Stimulated activated effector memory CD8-positive, alpha-beta T cell treated with anti-CD3 and anti-CD28 coated beads, Interleukin-12 subunit alpha, Interleukin-12 subunit beta, amount 100 ng/mL, for 72 hours (primary cell): ENCODE data around the gene USP17L17.
A peak's percentile ranks its signal among the peaks of the same experiment; 100 is the strongest.
"Not testable (repeated sequence)": the region's sequence is repeated elsewhere in the genome, so short reads cannot be mapped to it uniquely, and the experiment has no call there.

Experiments used
- ATAC-seq: fragments of 150-1000 bp; cut with Tn5 transposase; 2 replicates; pipeline ENCODE4 v1.10.0; 2021
- DNase-seq, 2 donors: peaks; one replicate each; pipeline ENCODE4 v3.0.0; 2021 to 2022; ENCODE audit warnings: low spot score in 2 of 2
- H3K27ac Mint-ChIP-seq: one replicate; pipeline ENCODE4 v1.8.0; 2022; ENCODE audit warnings: mild to moderate bottlenecking, mixed read lengths
- H3K36me3 Mint-ChIP-seq: one replicate; pipeline ENCODE4 v1.8.0; 2022; ENCODE audit warnings: mild to moderate bottlenecking, mixed read lengths
- H3K4me1 Mint-ChIP-seq: one replicate; pipeline ENCODE4 v1.8.0; 2022; ENCODE audit warnings: mixed read lengths
- H3K4me3 Mint-ChIP-seq: one replicate; pipeline ENCODE4 v1.8.0; 2022; ENCODE audit warnings: mild to moderate bottlenecking, mixed read lengths
- H3K9me3 Mint-ChIP-seq: one replicate; pipeline ENCODE4 v1.8.0; 2022; ENCODE audit warnings: mixed read lengths

The USP17L17 gene, protein sequence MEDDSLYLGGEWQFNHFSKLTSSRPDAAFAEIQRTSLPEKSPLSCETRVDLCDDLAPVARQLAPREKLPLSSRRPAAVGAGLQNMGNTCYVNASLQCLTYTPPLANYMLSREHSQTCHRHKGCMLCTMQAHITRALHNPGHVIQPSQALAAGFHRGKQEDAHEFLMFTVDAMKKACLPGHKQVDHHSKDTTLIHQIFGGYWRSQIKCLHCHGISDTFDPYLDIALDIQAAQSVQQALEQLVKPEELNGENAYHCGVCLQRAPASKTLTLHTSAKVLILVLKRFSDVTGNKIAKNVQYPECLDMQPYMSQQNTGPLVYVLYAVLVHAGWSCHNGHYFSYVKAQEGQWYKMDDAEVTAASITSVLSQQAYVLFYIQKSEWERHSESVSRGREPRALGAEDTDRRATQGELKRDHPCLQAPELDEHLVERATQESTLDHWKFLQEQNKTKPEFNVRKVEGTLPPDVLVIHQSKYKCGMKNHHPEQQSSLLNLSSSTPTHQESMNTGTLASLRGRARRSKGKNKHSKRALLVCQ

DNA sequence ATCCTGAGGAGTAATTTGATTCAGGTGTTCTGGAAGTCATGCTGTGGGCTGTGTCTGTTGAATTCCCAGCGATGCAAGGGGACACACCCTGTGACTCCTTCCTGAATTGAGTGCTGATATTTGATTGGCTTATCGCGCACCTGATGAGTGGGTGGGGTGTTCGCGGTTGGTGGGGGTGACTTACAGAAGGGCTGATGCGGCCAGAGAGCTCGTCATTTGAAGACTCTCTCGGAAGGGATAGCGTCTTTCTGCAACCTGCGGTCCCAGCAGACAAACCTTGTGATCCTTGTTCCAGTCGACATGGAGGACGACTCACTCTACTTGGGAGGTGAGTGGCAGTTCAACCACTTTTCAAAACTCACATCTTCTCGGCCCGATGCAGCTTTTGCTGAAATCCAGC, at the start of gene USP17L17:
Gene USP17L17 (plus strand): TSS at position 301 of the 400 bp plus-strand sequence. CDS start 0 bp downstream, at position 301.
- not testable (repeated sequence) for DNase-seq, H3K27ac Mint-ChIP-seq, H3K9me3 Mint-ChIP-seq, H3K4me1 Mint-ChIP-seq, H3K36me3 Mint-ChIP-seq, ATAC-seq, H3K4me3 Mint-ChIP-seq

DNA sequence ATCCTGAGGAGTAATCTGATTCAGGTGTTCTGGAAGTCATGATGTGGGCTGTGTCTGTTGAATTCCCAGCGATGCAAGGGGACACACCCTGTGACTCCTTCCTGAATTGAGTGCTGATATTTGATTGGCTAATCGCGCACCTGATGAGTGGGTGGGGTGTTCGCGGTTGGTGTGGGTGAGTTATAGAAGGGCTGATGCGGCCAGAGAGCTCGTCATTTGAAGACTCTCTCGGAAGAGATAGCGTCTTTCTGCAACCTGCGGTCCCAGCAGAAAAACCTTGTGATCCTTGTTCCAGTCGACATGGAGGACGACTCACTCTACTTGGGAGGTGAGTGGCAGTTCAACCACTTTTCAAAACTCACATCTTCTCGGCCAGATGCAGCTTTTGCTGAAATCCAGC, 33.3 kb upstream of the USP17L17 start, which contains the start of gene USP17L10:
Gene USP17L10 (plus strand): TSS at position 301 of the 400 bp plus-strand sequence. CDS start 0 bp downstream, at position 301.
- H3K4me1 Mint-ChIP-seq, H3K27ac Mint-ChIP-seq, H3K9me3 Mint-ChIP-seq, H3K36me3 Mint-ChIP-seq, H3K4me3 Mint-ChIP-seq, DNase-seq, ATAC-seq: not testable (repeated sequence)

DNA sequence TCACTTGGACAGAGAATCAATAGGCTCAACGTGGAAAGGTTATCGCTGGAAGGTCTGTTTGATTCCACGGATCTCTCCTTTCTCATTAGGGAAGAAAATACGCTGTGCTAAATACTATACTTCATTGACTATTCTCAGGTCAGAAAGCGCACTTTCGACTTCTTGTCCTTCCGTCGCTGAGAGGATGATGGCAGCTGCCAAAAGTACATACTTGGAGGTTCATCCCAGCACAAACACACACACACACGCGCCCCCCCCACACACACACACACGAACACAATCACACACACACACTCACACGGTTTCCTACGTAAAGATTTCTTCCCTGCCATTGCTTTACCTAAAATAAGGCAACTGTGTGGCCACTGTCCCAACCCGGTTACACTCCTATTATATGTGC, 29.0 kb upstream of the USP17L17 start:
- H3K36me3 Mint-ChIP-seq, H3K4me3 Mint-ChIP-seq, H3K9me3 Mint-ChIP-seq, H3K27ac Mint-ChIP-seq, ATAC-seq, H3K4me1 Mint-ChIP-seq: not testable (repeated sequence)
- peak in 1 of 2 donors; percentile 20 for DNase-seq

DNA sequence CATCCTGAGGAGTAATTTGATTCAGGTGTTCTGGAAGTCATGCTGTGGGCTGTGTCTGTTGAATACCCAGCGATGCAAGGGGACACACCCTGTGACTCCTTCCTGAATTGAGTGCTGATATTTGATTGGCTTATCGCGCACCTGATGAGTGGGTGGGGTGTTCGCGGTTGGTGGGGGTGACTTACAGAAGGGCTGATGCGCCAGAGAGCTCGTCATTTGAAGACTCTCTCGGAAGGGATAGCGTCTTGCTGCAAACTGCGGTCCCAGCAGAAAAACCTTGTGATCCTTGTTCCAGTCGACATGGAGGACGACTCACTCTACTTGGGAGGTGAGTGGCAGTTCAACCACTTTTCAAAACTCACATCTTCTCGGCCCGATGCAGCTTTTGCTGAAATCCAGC, 28.6 kb upstream of the USP17L17 start, which contains the start of gene USP17L11:
Gene USP17L11 (plus strand): TSS at position 301 of the 400 bp plus-strand sequence. CDS start 0 bp downstream, at position 301.
- H3K4me3 Mint-ChIP-seq, DNase-seq, ATAC-seq, H3K27ac Mint-ChIP-seq, H3K4me1 Mint-ChIP-seq, H3K9me3 Mint-ChIP-seq, H3K36me3 Mint-ChIP-seq: not testable (repeated sequence)

DNA sequence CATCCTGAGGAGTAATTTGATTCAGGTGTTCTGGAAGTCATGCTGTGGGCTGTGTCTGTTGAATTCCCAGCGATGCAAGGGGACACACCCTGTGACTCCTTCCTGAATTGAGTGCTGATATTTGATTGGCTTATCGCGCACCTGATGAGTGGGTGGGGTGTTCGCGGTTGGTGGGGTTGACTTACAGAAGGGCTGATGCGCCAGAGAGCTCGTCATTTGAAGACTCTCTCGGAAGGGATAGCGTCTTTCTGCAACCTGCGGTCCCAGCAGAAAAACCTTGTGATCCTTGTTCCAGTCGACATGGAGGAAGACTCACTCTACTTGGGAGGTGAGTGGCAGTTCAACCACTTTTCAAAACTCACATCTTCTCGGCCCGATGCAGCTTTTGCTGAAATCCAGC, 23.8 kb upstream of the USP17L17 start, which contains the start of gene USP17L12:
Gene USP17L12 (plus strand): TSS at position 301 of the 400 bp plus-strand sequence. CDS start 0 bp downstream, at position 301.
- not testable (repeated sequence) for H3K4me1 Mint-ChIP-seq, H3K4me3 Mint-ChIP-seq, H3K9me3 Mint-ChIP-seq, DNase-seq, H3K27ac Mint-ChIP-seq, H3K36me3 Mint-ChIP-seq, ATAC-seq

DNA sequence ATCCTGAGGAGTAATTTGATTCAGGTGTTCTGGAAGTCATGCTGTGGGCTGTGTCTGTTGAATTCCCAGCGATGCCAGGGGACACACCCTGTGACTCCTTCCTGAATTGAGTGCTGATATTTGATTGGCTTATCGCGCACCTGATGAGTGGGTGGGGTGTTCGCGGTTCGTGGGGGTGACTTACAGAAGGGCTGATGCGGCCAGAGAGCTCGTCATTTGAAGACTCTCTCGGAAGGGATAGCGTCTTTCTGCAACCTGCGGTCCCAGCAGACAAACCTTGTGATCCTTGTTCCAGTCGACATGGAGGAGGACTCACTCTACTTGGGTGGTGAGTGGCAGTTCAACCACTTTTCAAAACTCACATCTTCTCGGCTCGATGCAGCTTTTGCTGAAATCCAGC, 19.1 kb upstream of the USP17L17 start, which contains the start of gene USP17L13:
Gene USP17L13 (plus strand): TSS at position 301 of the 400 bp plus-strand sequence. CDS start 0 bp downstream, at position 301.
- H3K4me1 Mint-ChIP-seq, H3K36me3 Mint-ChIP-seq, DNase-seq, H3K4me3 Mint-ChIP-seq, H3K27ac Mint-ChIP-seq, H3K9me3 Mint-ChIP-seq, ATAC-seq: not testable (repeated sequence)

DNA sequence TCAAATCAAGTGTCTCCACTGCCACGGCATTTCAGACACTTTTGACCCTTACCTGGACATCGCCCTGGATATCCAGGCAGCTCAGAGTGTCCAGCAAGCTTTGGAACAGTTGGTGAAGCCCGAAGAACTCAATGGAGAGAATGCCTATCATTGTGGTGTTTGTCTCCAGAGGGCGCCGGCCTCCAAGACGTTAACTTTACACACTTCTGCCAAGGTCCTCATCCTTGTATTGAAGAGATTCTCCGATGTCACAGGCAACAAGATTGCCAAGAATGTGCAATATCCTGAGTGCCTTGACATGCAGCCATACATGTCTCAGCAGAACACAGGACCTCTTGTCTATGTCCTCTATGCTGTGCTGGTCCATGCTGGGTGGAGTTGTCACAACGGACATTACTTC, 13.4 kb upstream of the USP17L17 start:
- not testable (repeated sequence) for H3K9me3 Mint-ChIP-seq, H3K4me1 Mint-ChIP-seq, H3K4me3 Mint-ChIP-seq, H3K36me3 Mint-ChIP-seq, H3K27ac Mint-ChIP-seq, ATAC-seq
- peak in 1 of 2 donors; percentile 33 for DNase-seq

DNA sequence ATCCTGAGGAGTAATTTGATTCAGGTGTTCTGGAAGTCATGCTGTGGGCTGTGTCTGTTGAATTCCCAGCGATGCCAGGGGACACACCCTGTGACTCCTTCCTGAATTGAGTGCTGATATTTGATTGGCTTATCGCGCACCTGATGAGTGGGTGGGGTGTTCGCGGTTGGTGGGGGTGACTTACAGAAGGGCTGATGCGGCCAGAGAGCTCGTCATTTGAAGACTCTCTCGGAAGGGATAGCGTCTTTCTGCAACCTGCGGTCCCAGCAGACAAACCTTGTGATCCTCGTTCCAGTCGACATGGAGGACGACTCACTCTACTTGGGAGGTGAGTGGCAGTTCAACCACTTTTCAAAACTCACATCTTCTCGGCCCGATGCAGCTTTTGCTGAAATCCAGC, 9.6 kb upstream of the USP17L17 start, which contains the start of gene USP17L15:
Gene USP17L15 (plus strand): TSS at position 301 of the 400 bp plus-strand sequence. CDS start 0 bp downstream, at position 301.
- not testable (repeated sequence) for H3K4me3 Mint-ChIP-seq, H3K36me3 Mint-ChIP-seq

DNA sequence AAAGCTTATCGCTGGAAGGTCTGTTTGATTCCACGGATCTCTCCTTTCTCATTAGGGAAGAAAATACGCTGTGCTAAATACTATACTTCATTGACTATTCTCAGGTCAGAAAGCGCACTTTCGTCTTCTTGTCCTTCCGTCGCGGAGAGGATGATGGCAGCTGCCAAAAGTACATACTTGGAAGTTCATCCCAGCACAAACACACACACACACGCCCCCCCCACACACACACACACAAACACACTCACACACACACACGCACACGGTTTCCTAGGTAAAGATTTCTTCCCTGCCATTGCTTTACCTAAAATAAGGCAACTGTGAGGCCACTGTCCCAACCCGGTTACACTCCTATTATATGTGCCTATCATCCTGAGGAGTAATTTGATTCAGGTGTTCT, 5.2 kb upstream of the USP17L17 start:
- not testable (repeated sequence) for H3K9me3 Mint-ChIP-seq, ATAC-seq, H3K4me1 Mint-ChIP-seq, H3K36me3 Mint-ChIP-seq, H3K27ac Mint-ChIP-seq, H3K4me3 Mint-ChIP-seq, DNase-seq

More for the DNA sequence above, 9.6 kb upstream of the USP17L17 start, which contains the start of gene USP17L15:
- not testable (repeated sequence) for H3K9me3 Mint-ChIP-seq, H3K27ac Mint-ChIP-seq, ATAC-seq, DNase-seq, H3K4me1 Mint-ChIP-seq

DNA sequence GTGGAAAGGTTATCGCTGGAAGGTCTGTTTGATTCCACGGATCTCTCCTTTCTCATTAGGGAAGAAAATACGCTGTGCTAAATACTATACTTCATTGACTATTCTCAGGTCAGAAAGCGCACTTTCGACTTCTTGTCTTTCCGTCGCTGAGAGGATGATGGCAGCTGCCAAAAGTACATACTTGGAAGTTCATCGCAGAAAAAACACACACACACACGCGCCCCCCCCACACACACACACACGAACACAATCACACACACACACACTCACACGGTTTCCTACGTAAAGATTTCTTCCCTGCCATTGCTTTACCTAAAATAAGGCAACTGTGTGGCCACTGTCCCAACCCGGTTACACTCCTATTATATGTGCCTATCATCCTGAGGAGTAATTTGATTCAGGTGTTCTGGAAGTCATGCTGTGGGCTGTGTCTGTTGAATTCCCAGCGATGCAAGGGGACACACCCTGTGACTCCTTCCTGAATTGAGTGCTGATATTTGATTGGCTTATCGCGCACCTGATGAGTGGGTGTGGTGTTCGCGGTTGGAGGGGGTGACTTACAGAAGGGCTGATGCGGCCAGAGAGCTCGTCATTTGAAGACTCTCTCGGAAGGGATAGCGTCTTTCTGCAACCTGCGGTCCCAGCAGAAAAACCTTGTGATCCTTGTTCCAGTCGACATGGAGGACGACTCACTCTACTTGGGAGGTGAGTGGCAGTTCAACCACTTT, 4.4 kb downstream of the USP17L17 start, which contains the start of gene USP17L18:
Gene USP17L18 (plus strand): TSS at position 678 of the 728 bp plus-strand sequence. CDS start 0 bp downstream, at position 678.
- not testable (repeated sequence) for H3K9me3 Mint-ChIP-seq, H3K4me3 Mint-ChIP-seq, H3K27ac Mint-ChIP-seq, H3K4me1 Mint-ChIP-seq, ATAC-seq, H3K36me3 Mint-ChIP-seq
- DNase-seq, result peak in 1 of 2 donors; percentile 36

DNA sequence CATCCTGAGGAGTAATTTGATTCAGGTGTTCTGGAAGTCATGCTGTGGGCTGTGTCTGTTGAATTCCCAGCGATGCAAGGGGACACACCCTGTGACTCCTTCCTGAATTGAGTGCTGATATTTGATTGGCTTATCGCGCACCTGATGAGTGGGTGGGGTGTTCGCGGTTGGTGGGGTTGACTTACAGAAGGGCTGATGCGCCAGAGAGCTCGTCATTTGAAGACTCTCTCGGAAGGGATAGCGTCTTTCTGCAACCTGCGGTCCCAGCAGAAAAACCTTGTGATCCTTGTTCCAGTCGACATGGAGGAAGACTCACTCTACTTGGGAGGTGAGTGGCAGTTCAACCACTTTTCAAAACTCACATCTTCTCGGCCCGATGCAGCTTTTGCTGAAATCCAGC, 9.4 kb downstream of the USP17L17 start, which contains the start of gene USP17L19:
Gene USP17L19 (plus strand): TSS at position 301 of the 400 bp plus-strand sequence. CDS start 0 bp downstream, at position 301.
- H3K27ac Mint-ChIP-seq, DNase-seq, ATAC-seq, H3K36me3 Mint-ChIP-seq, H3K9me3 Mint-ChIP-seq, H3K4me3 Mint-ChIP-seq, H3K4me1 Mint-ChIP-seq: not testable (repeated sequence)

DNA sequence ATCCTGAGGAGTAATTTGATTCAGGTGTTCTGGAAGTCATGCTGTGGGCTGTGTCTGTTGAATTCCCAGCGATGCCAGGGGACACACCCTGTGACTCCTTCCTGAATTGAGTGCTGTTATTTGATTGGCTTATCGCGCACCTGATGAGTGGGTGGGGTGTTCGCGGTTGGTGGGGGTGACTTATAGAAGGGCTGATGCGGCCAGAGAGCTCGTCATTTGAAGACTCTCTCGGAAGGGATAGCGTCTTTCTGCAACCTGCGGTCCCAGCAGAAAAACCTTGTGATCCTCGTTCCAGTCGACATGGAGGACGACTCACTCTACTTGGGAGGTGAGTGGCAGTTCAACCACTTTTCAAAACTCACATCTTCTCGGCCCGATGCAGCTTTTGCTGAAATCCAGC, 14.1 kb downstream of the USP17L17 start, which contains the start of gene USP17L20:
Gene USP17L20 (plus strand): TSS at position 301 of the 400 bp plus-strand sequence. CDS start 0 bp downstream, at position 301.
- not testable (repeated sequence) for DNase-seq, H3K36me3 Mint-ChIP-seq, H3K9me3 Mint-ChIP-seq, H3K4me1 Mint-ChIP-seq, H3K27ac Mint-ChIP-seq, H3K4me3 Mint-ChIP-seq, ATAC-seq

DNA sequence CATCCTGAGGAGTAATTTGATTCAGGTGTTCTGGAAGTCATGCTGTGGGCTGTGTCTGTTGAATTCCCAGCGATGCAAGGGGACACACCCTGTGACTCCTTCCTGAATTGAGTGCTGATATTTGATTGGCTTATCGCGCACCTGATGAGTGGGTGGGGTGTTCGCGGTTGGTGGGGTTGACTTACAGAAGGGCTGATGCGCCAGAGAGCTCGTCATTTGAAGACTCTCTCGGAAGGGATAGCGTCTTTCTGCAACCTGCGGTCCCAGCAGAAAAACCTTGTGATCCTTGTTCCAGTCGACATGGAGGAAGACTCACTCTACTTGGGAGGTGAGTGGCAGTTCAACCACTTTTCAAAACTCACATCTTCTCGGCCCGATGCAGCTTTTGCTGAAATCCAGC, 18.9 kb downstream of the USP17L17 start, which contains the start of gene USP17L21:
Gene USP17L21 (plus strand): TSS at position 301 of the 400 bp plus-strand sequence. CDS start 0 bp downstream, at position 301.
- H3K9me3 Mint-ChIP-seq, ATAC-seq, DNase-seq, H3K27ac Mint-ChIP-seq, H3K4me3 Mint-ChIP-seq, H3K4me1 Mint-ChIP-seq, H3K36me3 Mint-ChIP-seq: not testable (repeated sequence)

DNA sequence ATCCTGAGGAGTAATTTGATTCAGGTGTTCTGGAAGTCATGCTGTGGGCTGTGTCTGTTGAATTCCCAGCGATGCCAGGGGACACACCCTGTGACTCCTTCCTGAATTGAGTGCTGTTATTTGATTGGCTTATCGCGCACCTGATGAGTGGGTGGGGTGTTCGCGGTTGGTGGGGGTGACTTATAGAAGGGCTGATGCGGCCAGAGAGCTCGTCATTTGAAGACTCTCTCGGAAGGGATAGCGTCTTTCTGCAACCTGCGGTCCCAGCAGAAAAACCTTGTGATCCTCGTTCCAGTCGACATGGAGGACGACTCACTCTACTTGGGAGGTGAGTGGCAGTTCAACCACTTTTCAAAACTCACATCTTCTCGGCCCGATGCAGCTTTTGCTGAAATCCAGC, 23.6 kb downstream of the USP17L17 start, which contains the start of gene USP17L22:
Gene USP17L22 (plus strand): TSS at position 301 of the 400 bp plus-strand sequence. CDS start 0 bp downstream, at position 301.
- not testable (repeated sequence) for H3K9me3 Mint-ChIP-seq, H3K36me3 Mint-ChIP-seq, H3K4me3 Mint-ChIP-seq, H3K27ac Mint-ChIP-seq, DNase-seq, H3K4me1 Mint-ChIP-seq, ATAC-seq
